Hepatocyte (in vitro differentiated cells): ENCODE data around the gene NDUFA6.
"Not testable (repeated sequence)": the region's sequence is repeated elsewhere in the genome, so short reads cannot be mapped to it uniquely, and the experiment has no call there.

Experiments used
- CTCF ChIP-seq: fragments of 200-600 bp; sonication (generic); IDR thresholded peaks from 2 replicates; pipeline ENCODE4 v1.5.1; 2016; ENCODE audit warnings: antibody characterized with exemption, mild to moderate bottlenecking; ENCODE audit not compliant: poor library complexity
- EZH2 ChIP-seq: fragments of 200-600 bp; sonication (generic); IDR thresholded peaks from 2 replicates; pipeline ENCODE4 v1.6.1; 2016; ENCODE audit warnings: antibody characterized with exemption, mild to moderate bottlenecking, borderline replicate concordance
- EZH2phosphoT487 ChIP-seq: fragments of 200-600 bp; sonication (generic); IDR thresholded peaks from one replicate; pipeline ENCODE4 v1.6.1; 2018; ENCODE audit warnings: antibody characterized with exemption, mild to moderate bottlenecking, low read depth, moderate library complexity; ENCODE audit not compliant: unreplicated experiment, severe bottlenecking

- TF ChIP-seq CTCF, EZH2phosphoT487, EZH2: not testable (repeated sequence)
These were observed 33.0 kb upstream of the NDUFA6 start for GRCh38 chr22:42123529-42123928.
